GM10266 (cell line): ENCODE data around the gene EGLN2.
"Not testable (repeated sequence)": the region's sequence is repeated elsewhere in the genome, so short reads cannot be mapped to it uniquely, and the experiment has no call there.

ENCODE experiments used
- DNase-seq: peaks from one replicate; pipeline ENCODE4 v3.0.0; 2012; ENCODE audit errors: extremely low spot score
- TF ChIP-seq, protein P1 (sequence below): IDR thresholded peaks from 2 replicates; pipeline ENCODE4 v1.5.1; 2012; ENCODE audit warnings: mild to moderate bottlenecking, low read depth; ENCODE audit not compliant: control insufficient read depth, insufficient read depth; ENCODE audit errors: missing control alignments

Gene EGLN2

DNA sequence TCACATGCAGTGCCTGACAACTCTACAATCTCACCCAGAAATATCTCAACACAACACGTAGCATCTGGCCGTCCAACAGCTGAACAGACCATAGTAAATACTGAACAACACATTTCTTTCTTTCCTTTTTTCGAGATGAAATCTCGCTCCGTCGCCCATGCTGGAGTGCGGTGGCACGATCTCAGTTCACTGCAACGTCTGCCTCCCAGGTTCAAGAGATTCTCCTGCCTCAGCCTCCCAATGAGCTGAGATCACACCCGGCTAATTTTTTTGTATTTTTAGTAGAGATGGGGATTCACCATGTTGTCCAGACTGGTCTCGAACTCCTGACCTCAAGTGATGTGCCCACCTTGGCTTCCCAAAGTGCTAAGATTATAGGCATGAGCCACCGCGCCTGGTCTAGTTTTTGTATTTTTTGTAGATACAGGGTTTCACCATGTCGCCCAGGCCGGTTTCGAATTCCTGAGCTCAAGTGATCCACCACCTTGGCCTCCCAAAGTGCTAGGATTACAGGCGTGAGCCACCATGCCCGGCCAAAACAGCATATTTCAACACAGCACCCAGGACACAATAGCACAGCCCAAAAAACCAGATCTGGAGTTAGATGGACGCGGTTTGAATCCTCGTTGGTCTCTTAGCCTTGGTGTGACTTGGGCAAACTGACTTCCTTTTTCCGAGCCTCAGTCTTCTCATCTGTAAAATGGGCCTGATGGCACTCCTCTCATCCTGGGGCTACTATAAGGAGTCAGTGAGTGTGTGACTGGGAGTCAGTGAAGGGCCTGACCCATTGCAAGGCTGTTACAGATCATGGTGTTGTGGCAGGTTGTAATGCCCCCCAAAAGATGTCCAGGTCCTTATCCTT is 28.6 kb downstream of the EGLN2 start:
- TF ChIP-seq, protein P1, sequence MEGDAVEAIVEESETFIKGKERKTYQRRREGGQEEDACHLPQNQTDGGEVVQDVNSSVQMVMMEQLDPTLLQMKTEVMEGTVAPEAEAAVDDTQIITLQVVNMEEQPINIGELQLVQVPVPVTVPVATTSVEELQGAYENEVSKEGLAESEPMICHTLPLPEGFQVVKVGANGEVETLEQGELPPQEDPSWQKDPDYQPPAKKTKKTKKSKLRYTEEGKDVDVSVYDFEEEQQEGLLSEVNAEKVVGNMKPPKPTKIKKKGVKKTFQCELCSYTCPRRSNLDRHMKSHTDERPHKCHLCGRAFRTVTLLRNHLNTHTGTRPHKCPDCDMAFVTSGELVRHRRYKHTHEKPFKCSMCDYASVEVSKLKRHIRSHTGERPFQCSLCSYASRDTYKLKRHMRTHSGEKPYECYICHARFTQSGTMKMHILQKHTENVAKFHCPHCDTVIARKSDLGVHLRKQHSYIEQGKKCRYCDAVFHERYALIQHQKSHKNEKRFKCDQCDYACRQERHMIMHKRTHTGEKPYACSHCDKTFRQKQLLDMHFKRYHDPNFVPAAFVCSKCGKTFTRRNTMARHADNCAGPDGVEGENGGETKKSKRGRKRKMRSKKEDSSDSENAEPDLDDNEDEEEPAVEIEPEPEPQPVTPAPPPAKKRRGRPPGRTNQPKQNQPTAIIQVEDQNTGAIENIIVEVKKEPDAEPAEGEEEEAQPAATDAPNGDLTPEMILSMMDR, result no peak
- DNase-seq, result no peak

DNA sequence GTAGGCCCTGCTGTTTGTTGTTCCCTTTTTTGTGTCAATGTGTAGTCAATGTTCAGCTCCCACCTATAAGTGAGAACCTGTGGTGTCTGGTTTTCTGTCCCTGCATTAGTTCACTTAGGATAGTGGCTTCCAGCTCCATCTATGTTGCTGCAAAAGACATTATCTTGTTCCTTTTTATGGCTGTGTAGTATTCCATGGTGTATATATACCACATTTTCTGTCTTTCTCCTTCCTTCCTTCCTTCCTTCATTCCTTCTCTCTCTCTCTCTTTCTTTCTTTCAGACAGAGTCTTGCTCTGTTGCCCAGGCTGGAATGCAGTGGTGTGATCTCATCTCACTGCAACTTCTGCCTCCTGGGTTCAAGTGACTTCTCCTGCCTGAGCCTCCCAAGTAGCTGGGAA is 30.2 kb downstream of the EGLN2 start:
- DNase-seq, result no peak
- TF ChIP-seq, protein P1, result no peak

DNA sequence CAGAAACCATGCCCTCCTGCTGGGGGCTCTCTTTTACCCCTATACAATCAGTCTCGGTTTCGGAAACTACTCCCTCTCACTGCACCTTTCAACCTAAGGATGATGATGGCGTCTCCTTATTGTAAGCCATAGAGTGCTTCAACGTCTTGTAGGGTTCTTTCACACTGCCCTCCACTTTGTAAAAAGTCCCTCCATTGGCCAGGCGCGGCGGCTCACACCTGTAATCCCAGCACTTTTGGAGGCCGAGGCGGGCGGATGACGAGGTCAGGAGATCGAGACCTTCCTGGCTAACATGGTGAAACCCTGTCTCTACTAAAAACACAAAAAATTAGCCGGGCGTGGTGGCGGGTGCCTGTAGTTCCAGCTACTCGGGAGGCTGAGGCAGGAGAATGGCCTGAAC is 31.8 kb downstream of the EGLN2 start:
- DNase-seq, result not testable (repeated sequence)

DNA sequence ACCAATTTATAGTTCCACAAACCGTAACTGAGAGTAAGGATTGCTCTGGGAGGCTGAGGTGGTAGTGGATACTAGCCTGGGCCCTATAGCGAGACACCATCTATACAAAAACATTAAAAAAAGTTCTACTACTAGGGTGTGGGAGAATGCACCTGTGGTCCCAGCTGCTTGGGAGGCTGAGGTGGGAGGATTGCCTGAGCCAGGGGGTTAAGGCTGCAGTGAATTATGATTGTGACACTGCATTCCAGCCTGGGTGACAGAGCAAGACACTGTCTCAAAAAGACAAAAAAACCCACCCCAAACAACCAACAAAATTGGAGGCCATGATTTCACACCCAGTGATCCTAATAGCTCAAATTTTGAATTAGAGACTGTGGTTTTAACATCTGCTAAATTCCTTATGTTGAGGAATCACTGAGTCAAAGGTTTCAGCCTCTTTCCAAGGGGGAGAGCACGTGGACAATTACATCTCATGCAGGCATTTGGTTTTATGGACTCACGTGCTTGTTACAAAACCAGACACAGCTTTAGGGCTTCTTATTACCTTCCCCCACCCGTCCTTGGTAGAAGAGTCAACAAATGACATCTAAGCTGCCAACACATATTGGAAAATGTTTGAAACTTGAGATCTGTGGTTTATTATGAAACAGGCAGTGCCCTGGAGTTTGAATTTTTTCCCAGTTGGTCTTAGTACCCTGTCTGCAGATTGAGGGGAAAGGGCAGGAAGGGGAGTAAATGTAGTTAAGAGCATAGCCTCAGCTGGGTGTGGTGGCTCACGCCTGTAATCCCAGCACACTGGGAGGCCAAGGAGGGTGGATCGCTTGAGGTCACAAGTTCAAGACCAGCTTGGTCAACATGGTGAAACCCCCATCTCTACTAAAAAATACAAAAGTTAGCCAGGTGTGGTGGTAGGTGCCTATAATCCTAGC is 32.8 kb downstream of the EGLN2 start:
- DNase-seq, result no peak
- TF ChIP-seq, protein P1, result no peak

DNA sequence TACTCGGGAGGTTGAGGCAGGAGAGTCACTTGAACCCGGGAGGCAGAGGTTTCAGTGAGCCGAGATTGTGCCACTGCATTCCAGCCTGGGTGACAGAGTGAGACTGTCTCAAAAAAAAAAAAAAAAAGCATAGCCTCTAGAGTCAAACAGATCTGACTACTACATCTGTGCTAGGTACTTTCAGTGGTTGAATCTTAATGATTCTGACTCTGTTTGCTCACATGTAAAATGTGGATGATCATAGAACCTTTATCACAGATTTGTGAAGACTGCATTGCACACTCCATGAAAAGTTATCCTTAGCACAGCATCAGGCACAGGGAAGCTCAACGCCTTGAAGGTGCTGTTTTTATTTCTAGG is 33.4 kb downstream of the EGLN2 start:
- DNase-seq, result not testable (repeated sequence)

DNA sequence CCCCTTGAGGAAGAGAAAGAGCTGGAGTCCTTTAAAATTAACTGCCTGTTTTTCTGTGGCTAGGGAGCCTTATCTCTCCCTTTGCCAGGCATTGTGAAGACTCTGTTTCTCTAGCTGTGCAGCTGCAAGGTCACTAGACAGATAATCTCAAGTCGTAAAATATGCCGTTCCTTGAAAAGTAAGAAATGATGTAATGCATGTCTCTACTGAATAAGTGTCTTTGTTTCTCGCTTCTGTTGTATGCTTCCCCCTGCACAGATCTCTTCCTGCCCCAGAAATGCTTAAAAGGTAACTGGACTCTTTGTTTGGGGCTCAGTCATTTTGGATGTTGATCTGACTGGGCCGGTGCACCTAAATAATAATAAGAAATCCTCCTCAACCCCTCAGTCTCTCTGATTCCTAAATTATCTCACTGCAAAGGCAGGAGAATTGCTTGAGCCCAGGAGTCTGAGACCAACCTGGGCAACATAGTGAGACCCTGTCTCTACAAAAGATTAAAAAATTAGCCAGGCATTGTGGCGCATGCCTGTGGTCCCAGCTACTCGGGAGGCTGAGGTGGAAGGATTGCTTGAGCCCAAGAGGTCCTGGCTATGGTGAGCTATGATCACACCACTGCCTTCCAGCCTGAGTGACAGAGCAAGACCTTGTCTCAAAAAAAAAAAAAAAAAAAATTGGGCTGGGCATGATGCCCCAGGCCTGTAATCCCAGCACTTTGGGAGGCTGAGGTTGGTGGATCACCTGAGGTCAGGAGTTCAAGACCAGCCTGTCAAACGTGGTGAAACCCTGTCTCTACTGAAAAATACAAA is 34.9 kb downstream of the EGLN2 start:
- not testable (repeated sequence) for DNase-seq

DNA sequence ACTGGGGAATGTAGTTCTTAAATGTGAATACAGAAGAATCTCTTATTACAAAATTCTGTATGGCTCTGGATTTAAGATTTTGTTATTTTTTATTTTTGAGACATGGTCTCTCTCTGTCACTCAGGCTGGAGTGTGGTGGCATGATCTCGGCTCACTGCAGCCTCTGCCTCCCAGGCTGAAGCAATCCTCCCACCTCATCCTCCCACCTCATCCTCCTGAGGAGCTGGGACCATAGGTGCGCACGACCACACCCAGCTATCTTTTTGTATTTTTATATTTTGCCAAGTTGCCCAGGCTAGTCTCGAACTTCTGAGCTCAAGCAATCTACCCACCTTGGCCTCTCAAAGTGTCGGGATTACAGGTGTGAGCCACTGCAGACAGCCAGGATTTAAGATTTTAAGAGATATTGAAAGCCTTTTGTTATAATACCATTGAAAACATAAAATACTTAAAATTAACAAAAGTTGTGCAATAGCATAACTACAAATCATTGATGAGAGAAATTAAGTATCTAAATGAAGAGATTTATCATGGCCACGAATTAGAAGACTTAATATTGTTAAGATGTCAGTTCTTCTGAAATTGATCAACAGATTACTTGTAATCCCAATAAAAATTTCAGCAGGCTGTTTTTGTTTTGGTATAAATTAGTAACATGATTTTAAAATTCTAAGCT is 37.9 kb downstream of the EGLN2 start:
- TF ChIP-seq, protein P1, result no peak
- no peak for DNase-seq

DNA sequence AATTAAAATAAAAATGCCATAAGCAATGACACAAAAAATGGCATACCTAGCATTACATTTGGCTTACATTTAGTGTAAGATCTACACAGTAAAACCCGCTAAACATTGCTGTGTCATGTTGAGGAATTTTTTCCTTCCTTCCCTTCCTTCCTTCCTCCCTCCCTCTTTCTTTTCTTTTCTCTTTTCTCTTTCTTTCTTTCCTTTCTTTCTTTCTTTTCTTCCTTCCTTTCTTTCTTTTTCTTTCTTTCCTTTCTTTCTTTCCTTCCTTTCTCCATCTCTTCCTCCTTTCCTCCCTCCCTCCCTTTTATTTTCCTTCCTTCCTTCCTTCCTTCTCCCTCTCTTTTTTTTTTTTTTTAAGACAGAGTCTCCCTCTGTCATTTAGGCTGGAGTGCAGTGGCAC is 39.5 kb downstream of the EGLN2 start:
- DNase-seq, result not testable (repeated sequence)

DNA sequence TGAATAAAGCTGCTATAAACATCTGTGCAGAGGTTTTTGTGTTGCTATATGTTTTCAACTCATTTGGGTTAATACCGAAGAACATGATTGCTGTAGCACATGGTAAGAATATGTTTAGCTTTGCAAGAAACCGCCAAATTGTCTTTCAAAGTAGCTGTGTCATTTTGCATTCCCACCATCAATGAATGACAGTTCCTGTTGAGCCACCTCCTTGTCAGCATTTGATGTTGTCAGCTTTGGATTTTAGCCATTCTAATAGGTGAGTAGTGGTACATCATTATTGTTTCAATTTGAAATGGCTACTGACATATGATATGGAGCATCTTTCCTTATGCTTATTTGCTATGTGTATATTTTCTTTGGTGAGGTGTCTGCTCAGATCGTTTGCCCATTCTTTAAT is 43.0 kb downstream of the EGLN2 start:
- DNase-seq, result not testable (repeated sequence)

DNA sequence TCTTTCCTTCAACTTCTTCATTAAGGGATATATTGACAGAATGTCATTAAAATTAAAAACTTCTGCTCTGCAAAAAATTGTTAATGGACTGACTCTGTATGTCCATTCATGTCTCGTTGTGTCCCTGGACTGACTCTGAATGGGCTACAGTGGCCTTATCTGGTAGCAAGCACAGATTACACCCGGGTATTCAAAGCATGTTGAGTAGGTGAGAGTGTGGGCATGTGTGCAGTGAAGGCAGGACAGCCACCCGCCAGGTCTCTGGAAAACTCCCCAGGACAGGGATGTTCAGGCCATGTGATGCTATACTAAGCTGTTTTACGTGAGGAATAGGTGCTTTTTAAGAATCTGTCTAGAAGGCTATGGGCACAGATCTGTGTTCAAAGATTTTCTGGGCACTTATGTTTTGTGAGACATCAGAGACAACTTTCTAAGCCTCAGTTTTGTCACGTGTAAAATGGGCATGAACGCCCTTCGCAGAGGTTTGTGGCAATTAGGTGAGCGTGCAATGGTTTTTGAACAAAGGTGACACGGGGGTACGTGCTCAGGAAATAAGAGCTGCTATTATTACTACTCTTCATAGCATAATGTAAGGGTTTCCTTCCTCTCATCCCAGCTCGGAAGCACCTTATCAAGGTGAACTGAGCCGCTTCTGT is 44.1 kb downstream of the EGLN2 start:
- not testable (repeated sequence) for DNase-seq

DNA sequence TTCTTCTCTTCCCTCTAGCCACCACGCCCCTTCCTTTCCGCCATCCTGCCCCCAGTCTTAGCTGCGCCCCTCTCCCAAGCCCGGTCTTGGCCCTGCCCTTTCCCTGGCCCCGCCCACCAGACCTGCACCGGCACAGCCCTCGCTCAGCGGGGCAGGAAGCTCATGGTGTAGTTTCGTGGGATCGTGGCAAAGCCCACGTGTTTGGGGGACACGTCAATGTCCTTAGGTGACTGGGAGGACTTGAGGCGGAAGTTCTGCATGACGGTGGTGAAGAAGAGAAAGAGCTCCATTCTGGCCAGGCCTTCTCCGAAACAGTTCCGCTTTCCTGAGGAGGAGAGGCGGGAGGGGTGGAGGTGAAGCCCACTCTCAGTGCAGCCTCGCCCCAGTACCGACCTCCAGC is 44.7 kb downstream of the EGLN2 start:
- not testable (repeated sequence) for DNase-seq

DNA sequence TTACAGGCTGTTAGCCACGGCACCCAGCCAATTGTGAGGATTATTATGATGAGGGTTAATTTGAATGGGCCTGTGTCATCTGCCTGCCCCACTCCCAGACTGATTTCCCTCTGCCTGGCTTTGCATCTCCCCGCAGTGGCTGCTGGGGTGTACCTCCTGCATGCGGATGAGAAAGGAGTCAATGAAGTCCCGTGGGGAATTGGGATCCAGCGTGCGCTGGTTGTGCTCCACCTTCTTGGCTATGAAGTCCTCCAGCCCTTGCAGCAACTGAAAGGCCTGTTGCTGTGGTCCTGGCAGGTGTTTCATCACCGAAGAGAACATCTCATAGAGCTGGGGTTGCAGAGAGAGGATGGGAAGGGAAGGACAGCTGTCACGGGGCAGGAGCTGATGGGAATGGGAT is 47.7 kb downstream of the EGLN2 start:
- not testable (repeated sequence) for DNase-seq

DNA sequence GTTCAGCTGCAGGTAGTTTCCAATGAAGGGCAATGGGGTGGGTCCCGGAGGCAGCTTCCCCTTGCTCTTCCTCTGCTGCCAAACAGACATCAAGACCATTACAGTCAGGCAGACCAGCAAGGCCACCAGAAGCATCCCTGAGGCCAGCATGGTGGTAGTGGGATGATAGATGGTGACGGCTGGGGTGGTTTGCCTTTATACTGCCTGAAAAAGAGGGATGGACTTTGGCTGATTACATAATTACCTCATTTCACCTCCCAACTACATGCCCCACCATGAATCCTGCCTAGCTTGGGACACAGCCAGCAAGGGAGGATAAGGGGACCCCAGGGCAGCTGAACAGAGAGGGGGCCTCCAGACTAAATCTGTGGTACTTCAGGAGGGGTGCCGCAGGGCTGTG is 51.3 kb downstream of the EGLN2 start, which contains the start of gene CYP2A6:
Gene CYP2A6 (minus strand): TSS at position 171 of the 400 bp plus-strand sequence. CDS start 21 bp downstream, at position 150.
- DNase-seq, result not testable (repeated sequence)
